Measurements from ENCODE around the gene NPHS1.

GRCh38 chr19:35845215-35846037 lies 6.9 kb downstream of the NPHS1 start:
- TF ChIP-seq, protein P1, sequence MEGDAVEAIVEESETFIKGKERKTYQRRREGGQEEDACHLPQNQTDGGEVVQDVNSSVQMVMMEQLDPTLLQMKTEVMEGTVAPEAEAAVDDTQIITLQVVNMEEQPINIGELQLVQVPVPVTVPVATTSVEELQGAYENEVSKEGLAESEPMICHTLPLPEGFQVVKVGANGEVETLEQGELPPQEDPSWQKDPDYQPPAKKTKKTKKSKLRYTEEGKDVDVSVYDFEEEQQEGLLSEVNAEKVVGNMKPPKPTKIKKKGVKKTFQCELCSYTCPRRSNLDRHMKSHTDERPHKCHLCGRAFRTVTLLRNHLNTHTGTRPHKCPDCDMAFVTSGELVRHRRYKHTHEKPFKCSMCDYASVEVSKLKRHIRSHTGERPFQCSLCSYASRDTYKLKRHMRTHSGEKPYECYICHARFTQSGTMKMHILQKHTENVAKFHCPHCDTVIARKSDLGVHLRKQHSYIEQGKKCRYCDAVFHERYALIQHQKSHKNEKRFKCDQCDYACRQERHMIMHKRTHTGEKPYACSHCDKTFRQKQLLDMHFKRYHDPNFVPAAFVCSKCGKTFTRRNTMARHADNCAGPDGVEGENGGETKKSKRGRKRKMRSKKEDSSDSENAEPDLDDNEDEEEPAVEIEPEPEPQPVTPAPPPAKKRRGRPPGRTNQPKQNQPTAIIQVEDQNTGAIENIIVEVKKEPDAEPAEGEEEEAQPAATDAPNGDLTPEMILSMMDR (conservative IDR thresholded peaks at IDR 0.05; ENCODE audit: low read depth, low read length): no peak
- no peak for TF ChIP-seq EZH2 (IDR thresholded peaks at IDR 0.05; ENCODE audit: borderline replicate concordance, low read depth, low read length, poor library complexity, severe bottlenecking)
